Large intestine (tissue), 3 donors: ENCODE results near the gene CHD6. TPM values are rescaled to one million over a fixed set of nuclear protein-coding genes. Genes with fewer than 3 reads are reported as not detected.

Source experiments
- DNase-seq, 2 donors: peaks; one replicate each; pipeline versions ENCODE4 v3.0.0 to v3.0.0-alpha.2; 2013
- H3K27ac ChIP-seq: one replicate; pipeline ENCODE4 v1.5.1; 2013; ENCODE audit warnings: low read length
- H3K27me3 ChIP-seq: 2 replicates; pipeline ENCODE4 v1.6.1; 2013; ENCODE audit warnings: low read length; ENCODE audit not compliant: control insufficient read depth, insufficient read depth
- H3K36me3 ChIP-seq: 2 replicates; pipeline ENCODE4 v1.6.1; 2013; ENCODE audit warnings: low read length; ENCODE audit not compliant: control insufficient read depth, insufficient read depth
- H3K4me1 ChIP-seq: one replicate; pipeline ENCODE4 v1.6.1; 2013; ENCODE audit warnings: low read length; ENCODE audit not compliant: control insufficient read depth, insufficient read depth
- H3K4me3 ChIP-seq: one replicate; pipeline ENCODE4 v1.5.1; 2013; ENCODE audit warnings: low read length
- H3K9me3 ChIP-seq: one replicate; pipeline ENCODE4 v1.6.1; 2013; ENCODE audit warnings: mild to moderate bottlenecking, low read depth, low read length, moderate library complexity; ENCODE audit not compliant: control insufficient read depth
- WGBS: methylation state at CpG from one replicate; pipeline ENCODE4 v1.1.5; 2013; ENCODE audit warnings: low lambda C conversion rate; ENCODE audit not compliant: insufficient coverage; 5-methylcytosine and 5-hydroxymethylcytosine counted together
- polyA plus RNA-seq: library from polyadenylated mRNA; unstranded; fragments of 120-200 nt; gene quantifications from one replicate; pipeline ENCODE4 v1.2.1, GENCODE V29; 2013

Gene CHD6
- polyA plus RNA-seq, 1 donor: 24.0 TPM

DNA sequence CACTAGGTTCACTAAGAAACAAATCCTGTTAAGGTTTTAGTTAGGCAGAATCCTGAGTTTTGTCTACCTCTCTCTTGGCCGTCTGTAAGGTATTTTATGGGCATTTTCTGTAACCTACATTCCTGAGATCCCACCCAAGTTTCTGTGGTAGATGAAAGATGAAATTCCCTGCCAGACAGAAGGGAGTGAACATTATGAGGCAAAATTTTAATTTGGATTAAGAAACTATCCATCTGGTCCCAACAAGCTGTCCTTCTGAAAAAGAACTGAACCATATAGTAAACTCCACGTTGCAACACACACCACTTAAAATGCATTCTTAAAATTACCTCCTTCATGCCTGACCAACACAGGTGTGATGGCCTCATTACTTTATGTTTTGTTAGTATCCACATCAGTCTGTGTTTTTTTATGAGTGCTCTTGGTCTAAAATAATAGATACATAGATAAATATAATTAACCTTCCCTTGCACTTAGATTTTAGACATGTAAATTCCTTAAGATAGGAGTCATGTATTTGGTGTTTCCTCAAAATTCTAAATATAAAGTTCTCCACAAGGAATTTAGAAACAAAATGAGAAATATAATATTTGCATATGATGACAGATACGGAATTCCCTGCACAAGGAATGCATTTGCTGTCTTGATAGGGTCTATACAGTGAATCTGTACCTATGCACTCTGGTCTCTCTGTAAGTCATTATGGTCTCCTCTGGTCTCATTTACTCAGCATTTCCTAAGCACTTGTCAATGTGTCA, 86.5 kb downstream of the CHD6 start:
- H3K9me3 ChIP-seq: no peaks in the 10 kb centered on the region
- H3K36me3 ChIP-seq: peaks cover 19% of the 10 kb centered on the region
- H3K27ac ChIP-seq: no peak overlapping the region
- WGBS: 71% methylated on average over 1 of the region's 3 CpGs
- no peaks in the 10 kb centered on the region for H3K27me3 ChIP-seq
- DNase-seq: no peak
- H3K4me3 ChIP-seq: no peak overlapping the region
- no peaks in the 10 kb centered on the region for H3K4me1 ChIP-seq

DNA sequence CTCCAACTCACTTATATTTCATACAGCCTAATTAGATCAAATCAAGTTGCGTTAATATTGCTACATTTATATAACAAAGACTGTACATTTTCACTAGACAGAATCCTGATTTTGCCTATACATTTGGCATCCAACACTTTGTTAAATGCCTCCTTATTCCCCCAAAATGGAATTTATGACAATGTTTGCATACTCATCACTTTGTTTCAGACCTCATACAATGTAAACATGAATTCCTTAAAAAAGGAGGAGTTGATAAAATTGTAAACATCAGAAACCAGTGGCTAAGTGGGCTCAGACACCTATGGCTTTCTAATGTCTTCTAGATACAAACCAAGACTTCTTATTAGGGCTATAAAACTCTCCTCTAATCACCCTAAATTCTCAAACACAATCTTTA, 87.3 kb downstream of the CHD6 start:
- no peak for DNase-seq
- peaks cover 19% of the 10 kb centered on the region for H3K36me3 ChIP-seq
- H3K27ac ChIP-seq: no peak overlapping the region
- H3K4me3 ChIP-seq: no peak overlapping the region
- no peaks in the 10 kb centered on the region for H3K9me3 ChIP-seq
- WGBS: 100% methylated on average over 1 of the region's 1 CpG
- no peaks in the 10 kb centered on the region for H3K4me1 ChIP-seq
- no peaks in the 10 kb centered on the region for H3K27me3 ChIP-seq

DNA sequence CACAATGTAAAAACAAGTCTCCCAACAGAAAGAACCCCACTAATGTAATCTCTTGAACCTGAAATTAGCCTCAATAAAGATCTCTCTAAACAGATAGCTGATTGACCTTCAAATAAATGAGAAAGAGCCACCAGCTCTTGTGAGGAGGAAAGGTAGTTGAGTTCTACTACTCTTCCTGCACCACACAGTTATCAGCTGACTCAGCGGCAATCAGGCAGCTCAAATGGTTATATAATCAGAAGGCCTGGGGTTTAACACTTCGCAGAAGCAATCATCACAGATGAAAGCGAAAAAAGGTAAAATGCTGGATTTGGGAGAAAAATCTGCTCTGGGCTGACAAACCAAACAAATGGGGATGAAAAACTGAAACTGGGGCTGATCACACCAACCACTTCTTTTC, 91.8 kb downstream of the CHD6 start:
- peak in 1 of 2 donors; percentile 57 for DNase-seq
- Histone ChIP-seq H3K27me3 (no peaks in the 10 kb centered on the region), H3K27ac (no peak overlapping the region), H3K4me3 (no peak overlapping the region), H3K9me3 (no peaks in the 10 kb centered on the region), H3K4me1 (no peaks in the 10 kb centered on the region), H3K36me3 (peaks cover 11% of the 10 kb centered on the region)
- WGBS: 56% methylated on average over 2 of the region's 3 CpGs

DNA sequence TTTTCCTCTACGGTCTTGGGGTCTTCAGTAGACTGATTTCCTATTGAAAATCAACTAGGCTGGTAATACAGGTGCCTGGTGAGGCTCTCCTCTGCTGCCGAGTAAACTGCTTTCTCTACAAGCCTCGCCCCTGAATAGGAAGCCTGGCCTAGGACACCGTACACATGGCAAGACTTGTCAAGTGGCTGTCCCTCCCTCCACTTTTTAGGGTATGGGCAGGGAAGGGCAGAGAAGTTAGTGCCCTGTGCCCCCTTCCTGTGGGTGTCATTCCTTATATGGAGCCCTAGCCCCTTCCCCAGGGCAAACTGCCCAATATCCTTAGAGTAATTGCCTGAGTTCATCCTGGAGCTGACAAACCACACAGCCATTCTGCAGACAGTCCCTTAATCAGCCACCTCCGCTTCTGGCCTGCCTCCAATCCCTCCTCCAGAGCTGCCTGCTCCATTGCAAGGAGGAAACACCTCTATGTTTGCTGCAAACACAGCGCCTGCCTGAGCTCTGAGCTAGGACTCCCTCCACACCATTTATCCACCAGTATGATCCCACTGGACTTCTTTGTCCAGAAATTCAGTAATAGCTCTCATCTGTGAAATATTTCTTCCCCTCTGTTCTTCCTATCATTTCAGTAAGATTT, 93.1 kb downstream of the CHD6 start:
- H3K4me1 ChIP-seq: no peaks in the 10 kb centered on the region
- WGBS: no CpG with 5 or more reads among the region's 6 CpGs
- no peak overlapping the region for H3K4me3 ChIP-seq
- H3K9me3 ChIP-seq: no peaks in the 10 kb centered on the region
- peaks cover 9% of the 10 kb centered on the region for H3K36me3 ChIP-seq
- no peak overlapping the region for H3K27ac ChIP-seq
- no peaks in the 10 kb centered on the region for H3K27me3 ChIP-seq
- DNase-seq: no peak

DNA sequence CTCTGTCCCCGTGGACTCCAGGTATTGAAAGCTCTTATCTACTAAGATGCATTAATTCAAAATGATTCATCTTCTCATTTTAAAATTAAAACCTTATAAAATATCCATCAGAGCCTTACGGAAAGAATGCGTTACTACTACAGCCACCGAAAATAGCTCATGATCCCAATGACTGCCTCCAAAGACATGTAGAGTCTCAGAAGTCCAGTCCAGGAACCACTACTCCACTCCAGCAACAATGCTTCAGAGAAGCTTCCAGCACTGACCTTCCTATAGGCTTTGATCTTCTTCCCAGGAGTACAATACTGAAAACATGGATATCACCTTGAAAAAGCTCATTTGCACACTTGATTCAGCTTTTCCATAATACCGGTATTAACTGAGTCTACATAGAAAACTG, 94.3 kb downstream of the CHD6 start:
- H3K9me3 ChIP-seq: no peaks in the 10 kb centered on the region
- peaks cover 7% of the 10 kb centered on the region for H3K36me3 ChIP-seq
- no peak for DNase-seq
- H3K4me1 ChIP-seq: no peaks in the 10 kb centered on the region
- H3K4me3 ChIP-seq: no peak overlapping the region
- H3K27me3 ChIP-seq: no peaks in the 10 kb centered on the region
- H3K27ac ChIP-seq: no peak overlapping the region
- WGBS: 100% methylated on average over 3 of the region's 5 CpGs

DNA sequence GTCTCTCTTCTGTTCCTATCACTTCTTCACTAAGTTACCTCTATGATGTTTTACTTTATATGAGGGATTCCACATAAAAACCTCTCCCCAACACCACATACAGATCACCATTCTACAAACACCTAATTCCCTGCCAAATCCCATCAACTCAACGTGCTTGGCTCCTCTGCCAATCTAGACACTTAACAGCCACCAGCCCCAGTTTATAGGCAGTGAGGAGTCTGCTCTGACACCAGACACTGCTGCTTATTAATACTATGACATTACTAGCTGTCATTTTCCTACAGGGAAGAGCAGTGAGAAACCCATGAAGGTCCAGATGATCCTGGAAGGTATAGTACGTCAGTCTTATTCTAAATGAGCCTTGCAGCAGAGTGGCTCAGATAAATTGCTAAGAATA, 104.3 kb downstream of the CHD6 start:
- H3K4me3 ChIP-seq: no peak overlapping the region
- WGBS: no CpG with 5 or more reads among the region's 2 CpGs
- peaks cover 15% of the 10 kb centered on the region for H3K36me3 ChIP-seq
- H3K27ac ChIP-seq: no peak overlapping the region
- peaks cover 14% of the 10 kb centered on the region for H3K4me1 ChIP-seq
- H3K9me3 ChIP-seq: no peaks in the 10 kb centered on the region
- no peak for DNase-seq
- H3K27me3 ChIP-seq: no peaks in the 10 kb centered on the region

DNA sequence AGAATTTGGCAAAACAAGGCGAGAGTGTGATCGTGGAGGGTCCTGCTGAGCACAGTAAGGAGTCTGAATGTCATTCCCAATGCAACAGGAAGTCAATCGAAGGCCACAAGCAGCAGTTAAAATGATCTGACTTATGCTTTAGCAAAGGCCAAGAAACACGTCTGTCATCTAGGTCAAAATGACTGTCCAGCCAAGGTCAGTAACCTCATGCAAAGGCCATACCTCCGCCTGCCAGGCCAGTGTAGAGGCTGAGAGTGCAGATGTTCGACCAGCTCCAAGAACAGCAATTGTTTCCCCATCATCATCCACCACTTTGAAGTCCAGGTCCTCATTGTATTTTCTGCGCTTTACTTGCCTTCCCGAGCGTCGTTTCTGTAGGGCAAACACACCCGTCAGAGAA, 105.6 kb downstream of the CHD6 start:
- Histone ChIP-seq H3K36me3 (peaks cover 15% of the 10 kb centered on the region), H3K4me3 (no peak overlapping the region), H3K9me3 (no peaks in the 10 kb centered on the region), H3K27me3 (no peaks in the 10 kb centered on the region), H3K27ac (no peak overlapping the region), H3K4me1 (peaks cover 14% of the 10 kb centered on the region)
- WGBS: 93% methylated on average over 5 of the region's 11 CpGs
- DNase-seq: no peak

DNA sequence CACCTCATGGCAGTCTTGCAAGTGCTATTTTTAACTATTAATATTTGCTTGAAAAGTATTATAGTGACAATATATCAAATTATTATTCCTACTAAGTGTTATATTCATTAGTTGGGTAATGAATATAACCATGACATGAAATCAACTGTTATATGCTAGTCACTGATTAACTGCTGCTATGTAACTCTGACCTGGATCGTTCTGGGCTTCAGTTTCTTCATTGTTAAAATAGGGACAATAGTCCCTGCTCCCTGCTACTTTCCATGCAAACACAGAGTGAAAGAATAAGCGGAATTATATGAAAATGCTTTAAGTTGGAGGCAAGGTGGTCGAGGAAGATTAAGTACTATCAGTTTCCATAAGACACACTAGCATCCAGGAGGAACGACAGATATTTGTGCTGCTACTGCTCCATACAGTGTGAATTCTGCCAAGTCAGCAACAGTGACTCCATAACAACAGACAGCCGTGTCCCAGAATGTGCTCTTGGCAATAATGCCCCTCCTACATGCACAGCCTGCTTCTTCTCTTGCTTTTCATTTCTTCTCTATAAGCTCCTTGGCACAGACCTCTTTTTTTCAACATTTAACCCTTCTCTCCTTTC, 107.2 kb downstream of the CHD6 start:
- H3K27ac ChIP-seq: peak overlapping the region; percentile 23
- DNase-seq: peak; percentile 39 to 71
- peaks cover 15% of the 10 kb centered on the region for H3K36me3 ChIP-seq
- no peaks in the 10 kb centered on the region for H3K27me3 ChIP-seq
- WGBS: 0% methylated on average over 3 of the region's 5 CpGs
- H3K4me1 ChIP-seq: peaks cover 14% of the 10 kb centered on the region
- no peaks in the 10 kb centered on the region for H3K9me3 ChIP-seq
- H3K4me3 ChIP-seq: no peak overlapping the region

DNA sequence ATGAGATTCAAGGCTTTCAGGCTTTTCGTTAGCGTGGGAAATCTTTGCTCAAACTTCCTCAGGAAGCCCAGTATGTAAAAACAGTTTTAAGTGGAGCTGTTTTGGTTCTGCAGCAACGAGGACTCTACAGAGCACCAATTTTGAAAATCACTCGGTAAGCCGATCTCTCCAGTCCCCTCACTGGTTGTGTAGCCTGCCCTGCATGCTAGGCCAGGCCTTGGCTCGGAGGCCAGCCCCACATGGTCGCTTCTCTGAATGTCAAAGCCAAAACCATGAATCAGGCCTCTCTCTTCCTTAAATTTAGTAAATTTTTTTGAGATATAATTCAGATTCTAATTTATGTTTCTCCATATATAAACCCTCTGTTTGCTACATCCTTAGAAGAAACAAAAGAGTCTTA, 108.0 kb downstream of the CHD6 start:
- no peaks in the 10 kb centered on the region for H3K27me3 ChIP-seq
- WGBS: no CpG with 5 or more reads among the region's 7 CpGs
- H3K4me1 ChIP-seq: peaks cover 14% of the 10 kb centered on the region

DNA sequence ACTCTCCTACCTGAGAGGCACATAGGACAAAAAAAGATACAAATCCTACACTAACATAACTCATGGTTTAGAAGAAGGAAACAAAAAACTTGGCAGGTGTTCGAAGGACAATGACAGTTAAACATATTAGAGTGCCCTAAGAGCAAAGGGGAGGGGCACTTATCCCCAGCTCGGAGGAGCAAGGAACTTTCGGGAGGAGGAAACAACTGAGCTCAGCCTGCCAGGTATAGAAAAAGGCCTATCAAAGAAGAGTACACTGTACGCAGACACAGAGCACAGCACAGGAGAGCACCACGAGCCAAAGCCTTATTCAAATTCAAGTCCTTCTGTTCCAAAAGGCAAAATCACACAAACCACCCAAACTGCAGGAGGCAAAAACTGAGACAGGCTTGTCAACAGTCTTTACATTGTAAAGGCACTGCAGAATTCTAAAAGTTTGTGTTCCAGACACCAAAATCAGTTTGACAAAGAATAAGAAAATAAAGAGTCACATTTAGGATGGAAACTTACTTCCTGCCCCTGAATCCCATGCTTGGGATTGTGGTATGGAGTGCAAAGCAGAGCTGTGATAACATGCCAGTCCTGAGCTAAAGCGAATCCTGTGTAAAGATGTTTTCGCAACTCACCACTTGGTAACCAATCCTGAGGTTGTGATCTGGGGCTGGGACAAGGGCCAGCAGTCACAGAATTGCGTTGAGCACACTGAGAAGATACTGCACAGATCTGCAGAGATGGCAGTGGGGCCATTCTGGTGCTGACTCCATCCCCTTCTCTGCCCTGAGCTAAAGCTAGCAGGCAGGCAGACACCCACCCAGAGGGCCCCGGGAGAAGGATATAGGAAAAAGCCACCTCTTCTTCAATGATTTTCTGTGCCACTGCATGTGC, 108.6 kb downstream of the CHD6 start:
- Histone ChIP-seq H3K9me3 (peaks cover under 1% of the 10 kb centered on the region), H3K4me3 (no peak overlapping the region), H3K36me3 (peaks cover 16% of the 10 kb centered on the region), H3K27me3 (no peaks in the 10 kb centered on the region), H3K4me1 (peaks cover 14% of the 10 kb centered on the region), H3K27ac (peak overlapping the region; percentile 5)
- peak in 1 of 2 donors; percentile 33 for DNase-seq
- WGBS: 0% methylated on average over 1 of the region's 9 CpGs

More for the DNA sequence above, 108.0 kb downstream of the CHD6 start:
- Histone ChIP-seq H3K36me3 (peaks cover 16% of the 10 kb centered on the region), H3K9me3 (no peaks in the 10 kb centered on the region), H3K4me3 (no peak overlapping the region), H3K27ac (peak overlapping the region; percentile 5)
- no peak for DNase-seq
